Kidney tubule cell (primary cell): ENCODE results near the gene ZNF683.

Experiments
- DNase-seq: peaks from one replicate; pipeline ENCODE4 v3.0.0-alpha.2; 2018; ENCODE audit warnings: low spot score

Gene ZNF683

DNA sequence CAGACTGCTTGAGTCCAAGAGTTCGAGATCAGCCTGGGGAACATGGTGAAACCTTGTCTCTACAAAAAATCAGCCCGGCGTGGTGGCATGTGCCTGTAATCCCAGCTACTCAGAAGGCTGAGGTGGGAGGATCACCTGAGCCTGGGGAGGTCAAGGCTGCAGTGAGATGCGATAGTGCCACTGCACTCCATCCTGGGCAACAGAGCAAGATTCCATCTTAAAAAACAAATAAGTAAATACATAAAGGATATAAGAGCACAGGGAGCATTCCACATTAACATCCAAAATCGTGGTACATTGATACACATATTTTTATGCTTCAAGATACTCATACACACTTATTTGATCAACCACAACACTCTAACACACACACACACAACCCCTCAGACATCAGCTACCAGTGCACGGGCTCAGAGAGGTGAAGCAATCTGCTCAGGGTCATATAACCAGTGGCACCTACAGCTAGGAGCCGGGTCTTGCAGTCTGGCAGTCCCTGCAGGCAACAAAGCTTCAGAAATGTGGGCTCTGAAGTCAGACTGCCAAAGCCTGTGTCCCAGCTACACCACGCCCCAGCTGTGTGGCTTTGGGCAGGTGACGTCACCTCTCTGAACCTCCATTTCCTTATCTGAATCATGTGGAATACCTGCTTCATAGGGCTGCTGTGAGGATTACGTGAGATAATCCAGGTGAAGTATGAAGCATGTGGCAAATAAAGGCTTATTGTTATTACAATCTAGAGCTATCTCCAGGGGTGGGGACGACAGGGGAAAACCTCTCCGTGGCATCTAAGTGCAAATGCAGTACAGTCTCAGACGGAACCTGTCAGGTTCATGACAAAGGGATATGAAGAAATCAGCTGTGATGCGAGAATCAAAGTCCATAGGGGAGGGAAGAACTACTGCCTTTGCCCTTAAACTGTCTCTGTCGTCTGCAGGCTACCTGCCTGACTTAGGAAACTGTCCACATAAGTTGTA, 13.9 kb downstream of the ZNF683 start:
- peak; percentile 87 for DNase-seq

DNA sequence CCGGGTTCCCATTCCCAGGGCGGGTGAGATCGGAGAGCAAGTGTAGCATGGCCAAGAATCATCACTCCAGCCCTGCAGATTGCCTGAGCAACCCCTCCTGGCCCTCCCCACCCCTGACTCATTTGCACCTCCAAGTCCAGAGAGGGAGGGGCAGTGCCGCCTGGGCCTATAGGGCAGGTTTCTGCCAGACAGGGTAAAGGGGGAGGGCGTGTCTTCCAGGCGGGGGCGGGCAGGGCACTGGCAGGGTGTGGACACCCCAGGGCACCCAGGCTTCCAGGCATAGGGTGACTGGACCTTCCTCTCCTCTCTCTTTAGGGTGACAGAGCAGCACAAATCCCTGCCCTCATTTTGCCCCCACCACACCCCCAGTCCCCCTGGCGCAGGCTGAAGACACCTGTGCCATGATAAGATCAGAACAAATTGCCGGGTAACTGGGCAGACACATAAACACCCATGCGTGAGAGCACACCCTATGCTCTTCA, 15.4 kb downstream of the ZNF683 start:
- DNase-seq = peak; percentile 46

DNA sequence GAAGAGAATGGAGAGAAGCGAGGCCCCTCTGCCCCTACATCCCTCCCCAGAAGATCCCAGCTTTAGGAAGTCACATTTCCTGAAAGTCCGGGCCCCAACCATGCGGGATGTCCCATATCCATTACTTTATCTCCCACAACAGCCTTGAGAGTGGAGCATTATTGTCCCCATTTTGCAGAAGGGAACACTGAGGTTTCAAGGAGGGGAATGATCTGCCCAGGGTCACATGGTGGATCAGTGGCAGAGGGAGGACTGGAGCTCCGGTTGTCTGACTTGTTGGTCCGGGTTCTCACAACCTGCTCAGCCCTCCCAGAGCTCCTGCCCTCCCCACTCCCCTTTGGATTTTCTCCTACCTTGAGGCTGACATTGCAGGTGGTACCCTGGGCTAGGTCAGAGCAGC, 16.4 kb downstream of the ZNF683 start:
- DNase-seq = no peak

GRCh38 chr1:26354972-26355371, 17.6 kb downstream of the ZNF683 start:
- no peak for DNase-seq

GRCh38 chr1:26353976-26354820, 18.4 kb downstream of the ZNF683 start, which contains the start of gene CRYBG2:
Gene CRYBG2 (minus strand): TSS chr1:26354130. CDS start chr1:26346657, 7,473 bp downstream.
- DNase-seq = peak; percentile 38

GRCh38 chr1:26353210-26353859, 19.2 kb downstream of the ZNF683 start:
- no peak for DNase-seq

DNA sequence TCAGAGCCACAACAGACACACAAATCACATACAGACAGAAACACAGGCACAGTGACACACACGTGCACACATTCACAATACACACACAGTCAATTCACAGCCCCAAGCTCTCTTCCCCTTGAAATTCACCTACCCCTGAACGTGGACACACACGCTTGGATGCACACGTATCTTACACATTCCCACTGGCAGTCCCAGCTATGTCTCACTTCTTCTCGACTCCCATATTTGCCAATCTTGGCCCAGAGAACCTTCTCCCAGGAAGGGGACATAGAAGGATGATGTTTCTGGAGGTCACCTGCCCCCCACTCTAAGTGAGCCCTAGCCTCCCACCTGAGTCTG, 20.2 kb downstream of the ZNF683 start:
- DNase-seq = peak; percentile 83

DNA sequence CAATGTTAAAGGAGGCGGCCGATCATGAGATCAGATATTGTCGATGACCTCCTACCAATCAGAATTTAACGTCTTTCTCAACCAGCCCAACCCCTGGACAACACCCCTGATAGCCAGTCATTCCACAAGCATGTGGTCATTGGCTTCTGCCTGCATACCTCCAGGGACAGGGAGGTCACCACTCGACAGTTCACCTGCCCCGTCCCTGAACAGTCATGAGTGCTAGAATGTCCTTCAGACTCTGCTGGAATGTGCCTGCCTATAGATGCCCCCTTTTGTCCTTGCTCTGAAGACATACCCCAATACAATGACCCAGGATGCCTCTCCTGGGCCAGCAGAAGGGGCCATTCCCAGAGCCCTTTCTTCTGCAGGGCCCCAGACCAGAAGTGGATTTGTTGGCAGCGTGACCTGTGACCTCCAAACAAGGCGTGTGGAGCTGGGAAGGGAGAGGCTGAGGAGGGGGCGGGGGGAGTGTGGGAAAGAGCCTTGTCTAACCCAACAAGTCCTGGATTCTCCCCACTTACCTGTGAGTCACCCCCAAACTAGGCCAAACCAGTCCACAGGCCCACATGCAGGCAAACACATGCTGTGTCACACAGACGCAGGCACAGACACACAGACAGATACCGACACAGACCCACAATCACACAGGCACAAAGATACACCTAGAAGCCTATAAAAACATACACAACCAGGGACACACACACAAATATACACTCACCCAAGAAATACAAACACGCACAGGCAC, 20.8 kb downstream of the ZNF683 start:
- DNase-seq = peak; percentile 87

DNA sequence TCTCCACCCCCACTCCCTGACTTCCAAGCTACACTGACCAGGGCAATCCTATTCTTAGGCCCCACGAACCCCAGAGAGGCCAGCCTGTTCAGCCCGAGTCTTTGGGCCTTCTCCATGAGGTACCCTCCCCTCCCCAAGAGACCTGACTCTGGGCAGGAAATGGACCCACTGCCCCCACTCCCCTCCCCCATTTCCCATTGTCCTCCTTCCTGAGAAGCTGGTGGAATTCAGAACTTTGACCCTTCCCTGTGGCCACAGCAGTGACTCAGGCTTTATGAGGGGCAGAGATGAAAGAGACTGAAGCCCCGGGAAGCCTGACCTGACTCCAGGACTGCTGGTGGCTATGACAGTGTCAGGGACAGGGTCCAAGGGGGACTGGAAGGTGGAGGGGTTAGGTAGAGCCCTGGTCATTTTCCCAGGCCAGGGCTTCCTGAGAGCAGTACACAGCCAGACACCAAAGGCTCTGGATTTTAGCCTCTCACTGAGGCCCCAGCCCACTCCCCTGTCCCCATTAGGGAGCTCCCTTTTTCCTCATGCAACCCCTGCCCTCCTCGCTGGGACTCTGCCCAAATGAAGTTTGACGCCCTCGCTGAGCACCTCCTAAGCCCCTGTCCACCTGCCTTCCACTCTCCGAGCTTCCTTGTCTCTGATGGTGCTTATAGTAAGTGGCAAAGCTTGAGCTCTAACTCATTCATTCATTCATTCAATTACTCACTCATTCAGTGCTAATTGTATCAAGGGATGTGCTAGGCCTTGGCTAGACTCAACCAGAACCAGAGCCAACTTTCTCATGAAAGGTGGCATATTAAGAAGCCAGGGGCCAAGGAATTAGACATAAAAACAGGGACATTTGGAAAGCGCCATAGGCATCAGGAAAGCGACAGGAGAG, 21.6 kb downstream of the ZNF683 start:
- DNase-seq = peak; percentile 80

DNA sequence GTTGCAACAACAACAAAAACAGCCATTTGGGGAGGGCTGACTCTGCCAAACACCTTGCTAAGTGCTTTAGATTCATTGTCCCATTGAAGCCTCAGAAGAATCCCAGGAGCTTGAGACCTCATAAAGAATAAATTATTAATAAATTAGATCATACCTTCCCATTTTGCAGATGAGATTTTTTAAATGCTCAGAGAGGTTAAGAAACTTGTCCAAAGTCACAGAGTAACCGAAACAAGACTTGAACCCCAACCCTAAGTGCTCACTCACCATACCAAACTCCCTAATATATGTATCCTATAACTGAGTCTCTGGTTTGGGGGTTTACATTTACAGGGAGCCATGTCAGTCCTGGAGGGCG, 22.2 kb downstream of the ZNF683 start:
- DNase-seq = peak; percentile 9

DNA sequence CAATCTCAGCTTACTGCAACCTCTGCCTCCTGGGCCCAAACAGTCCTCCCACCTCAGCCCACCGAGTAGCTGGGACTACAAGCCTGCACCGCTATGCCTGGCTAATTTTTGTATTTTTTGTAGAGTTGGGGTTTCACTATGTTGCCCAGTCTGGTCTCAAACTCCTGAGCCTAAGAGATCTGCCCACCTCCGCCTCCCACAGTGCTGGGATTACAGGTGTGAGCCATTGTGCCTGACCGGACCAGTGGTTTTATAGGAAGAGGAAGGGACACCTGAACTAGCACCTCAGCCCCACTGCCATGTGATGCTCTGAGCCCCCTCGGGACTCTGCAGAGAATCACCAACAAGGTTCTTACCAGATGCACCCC, 22.7 kb downstream of the ZNF683 start:
- DNase-seq = no peak

DNA sequence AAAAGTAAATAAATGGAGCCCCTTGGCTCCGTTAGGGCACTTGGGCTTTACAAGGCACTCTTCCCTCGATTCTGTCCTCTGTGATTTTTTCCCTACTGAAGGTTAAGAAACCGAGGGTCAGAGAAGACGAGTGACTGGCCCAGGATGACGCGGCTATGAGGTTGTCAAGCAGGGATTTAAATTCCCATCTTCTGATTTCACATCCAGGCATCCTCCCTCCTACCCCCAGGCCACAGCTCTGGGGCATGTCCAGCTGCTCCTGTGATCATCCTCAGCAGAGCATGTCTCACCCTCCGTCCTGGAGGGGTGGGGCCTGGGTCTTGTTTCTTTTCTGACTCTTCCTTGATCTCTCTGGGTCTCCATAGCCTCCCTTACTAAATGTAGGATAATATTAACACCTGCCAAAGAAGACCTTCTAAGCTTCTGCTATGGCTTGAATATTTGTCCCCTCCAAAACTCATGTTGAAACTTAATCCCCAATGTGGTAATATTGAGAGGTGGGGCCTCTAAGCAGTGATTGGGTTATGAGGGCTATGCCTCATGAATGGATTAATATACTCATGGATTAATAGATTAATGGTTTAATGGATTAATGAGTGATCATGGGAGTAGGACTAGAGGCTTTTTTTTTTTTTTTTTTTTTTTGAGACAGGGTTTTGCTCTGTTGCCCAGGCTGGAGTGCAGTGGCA, 23.2 kb downstream of the ZNF683 start:
- peak; percentile 96 for DNase-seq

DNA sequence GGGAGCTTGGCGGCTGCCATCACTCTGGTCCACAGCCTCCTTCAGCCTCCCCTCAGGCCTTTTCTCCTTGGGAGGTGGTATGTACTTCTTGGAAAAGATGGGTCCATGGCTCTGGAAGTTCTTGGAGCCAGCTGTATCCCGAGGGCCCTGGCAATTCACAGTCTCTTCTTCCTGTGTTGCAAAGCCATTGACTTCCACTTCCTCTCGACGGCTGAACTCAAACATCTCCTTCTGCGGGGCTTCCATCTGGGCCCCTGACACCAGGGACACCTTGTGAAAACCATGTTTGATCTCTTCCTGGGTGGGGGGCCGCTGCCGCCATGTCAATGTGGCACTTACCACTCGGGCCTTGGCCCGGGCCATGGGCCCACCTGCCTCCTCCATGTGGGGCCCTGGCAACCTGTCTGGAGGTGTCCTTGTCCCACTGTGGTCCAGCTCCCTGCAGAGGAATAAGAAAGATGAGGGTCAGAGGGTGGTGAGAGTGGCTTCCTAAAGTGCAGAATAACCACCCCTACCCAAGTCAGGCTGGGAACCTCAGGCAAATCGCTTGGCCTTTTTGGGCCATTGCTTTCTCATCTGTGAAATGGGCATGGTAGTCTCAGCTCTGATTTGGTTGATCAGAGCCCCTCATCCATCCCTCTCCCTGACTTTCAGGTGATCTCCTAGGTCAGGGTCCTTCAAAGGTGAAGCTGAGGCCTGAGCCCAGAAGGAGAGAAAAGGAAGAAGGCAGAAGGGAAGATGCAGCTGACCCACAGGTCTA, 26.1 kb downstream of the ZNF683 start:
- no peak for DNase-seq

DNA sequence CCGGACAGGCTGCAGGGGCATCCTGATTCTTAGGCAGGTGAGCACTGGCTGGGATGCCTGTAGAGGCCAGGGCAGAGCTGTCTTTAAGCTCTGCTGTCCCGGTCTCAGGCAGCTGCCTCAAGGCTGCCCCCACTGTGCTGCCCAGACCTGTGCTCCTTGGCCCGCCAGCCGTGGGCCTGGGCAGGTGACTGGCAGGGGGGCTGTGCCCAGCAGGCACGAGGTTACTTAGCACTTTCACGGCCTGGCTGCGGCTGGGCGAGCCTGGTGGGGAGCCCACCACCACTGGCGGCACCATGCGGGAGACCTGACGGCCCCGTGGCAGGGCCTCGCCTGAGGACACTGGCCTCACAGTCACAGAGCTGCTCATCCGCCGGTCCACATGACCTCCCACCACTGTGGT, 26.8 kb downstream of the ZNF683 start:
- DNase-seq = no peak

DNA sequence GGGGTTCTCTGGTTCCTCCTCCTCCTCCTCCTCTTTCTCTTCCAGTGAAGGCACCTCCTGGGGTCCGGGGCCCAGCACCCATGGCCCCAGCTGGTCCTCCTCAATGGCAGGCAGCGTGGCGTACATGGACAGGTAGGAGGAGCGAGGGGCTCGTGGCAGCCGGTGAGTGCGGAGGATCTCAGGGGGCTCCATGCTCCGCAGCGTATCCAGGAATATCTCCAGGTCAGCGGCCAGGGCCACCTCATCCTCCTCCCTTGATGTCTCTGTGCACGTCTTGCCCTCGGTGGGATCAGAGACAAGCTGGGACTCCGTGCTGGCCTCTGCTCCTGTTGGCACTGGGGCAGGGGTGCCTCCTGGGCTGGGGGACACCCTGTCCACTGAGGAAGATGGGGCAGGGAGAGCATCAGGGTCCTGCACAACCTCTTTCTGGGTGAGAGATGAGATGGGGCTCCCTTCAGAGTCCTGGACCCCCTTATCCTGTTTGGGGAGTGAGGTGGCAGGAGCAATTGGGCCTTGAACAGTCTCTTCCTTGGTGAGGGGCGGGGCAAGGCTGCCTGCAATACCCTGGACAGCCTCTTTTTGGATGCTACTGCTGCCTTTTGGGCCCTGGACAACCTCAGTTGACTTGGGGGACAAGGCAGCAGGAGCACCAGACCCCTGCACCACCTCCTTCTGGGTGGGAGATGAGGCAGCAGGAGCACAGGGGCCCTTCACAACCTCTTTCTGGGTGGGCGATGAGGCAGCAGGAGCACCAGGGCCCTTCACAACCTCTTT, 28.2 kb downstream of the ZNF683 start:
- DNase-seq = no peak

DNA sequence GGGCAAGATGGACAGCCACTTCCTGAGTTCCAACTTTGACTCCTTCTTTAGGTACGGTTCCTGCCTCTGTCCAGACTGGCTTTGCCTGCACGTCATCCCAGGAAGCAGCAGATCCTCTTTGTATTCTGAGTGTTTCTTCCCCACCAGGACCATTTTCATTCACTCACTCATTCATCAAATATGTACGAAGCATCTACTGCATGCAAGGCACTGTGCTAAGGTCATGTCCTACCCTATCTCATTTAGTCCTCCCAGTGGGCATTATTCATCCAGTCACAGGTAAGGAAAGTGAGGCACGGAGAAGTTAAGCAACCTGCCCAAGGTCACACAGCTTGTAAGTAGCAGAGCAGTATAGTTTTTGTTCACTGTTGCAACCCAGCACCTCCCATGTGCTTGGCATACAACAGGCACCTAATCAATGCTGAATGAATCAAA, 32.5 kb downstream of the ZNF683 start:
- no peak for DNase-seq

GRCh38 chr1:26338670-26339069, 33.9 kb downstream of the ZNF683 start:
- DNase-seq = no peak

GRCh38 chr1:26337625-26338024, 34.9 kb downstream of the ZNF683 start:
- DNase-seq = no peak

DNA sequence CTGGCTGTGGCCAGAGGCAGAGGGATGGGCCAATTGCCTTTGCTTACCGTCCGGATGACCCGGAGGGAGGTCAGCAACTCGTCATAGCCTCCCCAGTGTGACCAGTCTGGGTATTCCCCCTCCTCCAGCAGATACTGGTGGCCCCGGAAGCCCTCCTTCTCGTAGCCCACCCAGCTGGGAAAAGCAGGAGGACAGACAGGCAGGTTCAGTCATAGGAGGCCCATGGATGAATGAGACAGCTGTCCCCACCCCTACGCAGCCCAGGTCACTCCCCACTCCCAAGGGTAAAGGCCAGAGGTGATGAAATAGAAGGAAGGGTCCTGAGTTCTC, 35.4 kb downstream of the ZNF683 start:
- no peak for DNase-seq
